GM21447 (cell line): ENCODE results near the gene WDR76.

Experiments
- ATAC-seq: cut with Tn5 transposase; IDR thresholded peaks from one replicate; pipeline ENCODE4 v1.9.1; 2021; ENCODE audit not compliant: unreplicated experiment

Gene WDR76

DNA sequence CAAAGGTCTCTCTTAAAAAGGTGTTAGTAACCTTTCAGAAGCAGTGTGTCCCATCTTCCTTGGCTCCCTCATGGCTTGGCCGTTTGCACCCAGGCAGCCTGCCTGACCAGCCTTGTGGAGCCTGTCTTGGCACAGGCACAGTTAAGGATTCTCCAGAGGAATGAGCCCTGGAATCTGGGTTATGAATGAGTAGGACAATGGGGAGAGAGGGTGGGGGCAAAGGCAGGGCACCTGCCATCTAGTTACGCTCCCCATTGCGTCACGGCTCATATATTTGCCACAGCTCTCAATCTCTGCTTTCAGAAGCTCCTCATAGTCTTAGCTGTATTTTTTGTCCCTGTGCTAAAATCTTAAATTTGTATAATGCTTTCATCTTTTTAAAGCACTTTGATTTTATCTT lies 50.6 kb downstream of the WDR76 start:
- ATAC-seq: no peak

DNA sequence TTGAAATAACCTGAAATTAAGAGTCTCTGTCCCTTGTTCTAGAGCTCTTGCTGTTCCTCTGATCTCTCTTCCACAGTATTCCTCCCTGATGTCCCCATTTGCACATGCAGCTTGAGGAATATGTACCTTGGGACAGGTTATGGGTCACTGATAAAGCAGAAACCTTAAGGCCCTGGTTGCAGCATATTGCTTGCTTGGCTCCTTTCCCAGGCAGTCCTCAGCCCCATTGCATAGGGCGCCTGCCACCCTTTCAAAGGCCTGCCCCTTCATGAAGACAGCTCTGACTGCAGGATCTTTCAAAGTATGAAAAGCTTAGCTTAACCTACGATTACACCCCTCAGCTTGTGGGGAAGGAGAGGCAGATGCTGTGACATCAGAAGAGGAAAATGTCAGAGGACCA lies 51.6 kb downstream of the WDR76 start:
- no peak for ATAC-seq

DNA sequence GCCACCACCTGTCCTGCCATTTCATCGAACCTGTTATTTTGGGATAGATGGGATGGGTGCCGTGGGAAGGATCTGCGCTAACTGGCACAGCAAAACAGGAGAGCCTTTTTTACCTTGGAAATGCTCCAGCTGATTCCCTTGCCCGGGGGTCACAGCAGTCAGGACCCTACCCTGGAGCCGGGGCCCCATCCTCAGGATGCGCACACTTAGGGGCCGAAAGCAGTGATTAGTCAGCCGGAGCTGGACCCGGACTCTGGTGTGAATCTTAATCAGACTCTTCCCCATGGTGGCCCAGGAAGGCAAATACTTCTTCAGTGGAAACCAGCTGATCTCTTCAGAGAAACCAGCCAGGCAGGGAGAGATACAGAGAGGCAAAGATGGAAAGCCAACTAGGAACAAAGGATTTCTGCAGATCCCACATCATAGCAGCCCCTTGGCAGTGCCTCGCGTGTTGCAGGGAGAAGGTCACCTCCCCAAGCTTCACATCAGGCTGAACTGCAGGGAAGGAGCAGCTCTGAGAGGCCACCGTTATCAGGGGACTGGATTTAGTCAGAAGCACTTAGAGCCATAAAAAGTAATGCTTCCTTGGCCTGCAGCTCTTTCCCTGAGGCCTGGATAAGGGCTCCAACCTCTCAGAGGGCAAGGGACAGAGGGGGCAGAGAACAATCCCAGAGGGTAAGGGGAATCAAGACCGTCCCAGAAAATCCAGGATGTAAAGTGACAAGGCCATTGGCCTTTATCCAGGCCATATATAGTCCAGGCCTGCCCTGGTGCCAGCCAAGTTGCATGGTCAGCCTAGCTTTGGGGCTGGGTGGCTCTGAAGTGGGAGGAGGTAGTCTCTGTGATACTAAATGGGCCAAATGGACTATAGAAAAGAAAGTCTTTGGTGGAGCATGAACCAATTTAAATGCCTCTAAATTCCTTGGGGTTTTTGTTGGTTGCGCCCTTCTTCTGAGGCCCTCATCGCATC lies 52.9 kb downstream of the WDR76 start:
- ATAC-seq: no peak

DNA sequence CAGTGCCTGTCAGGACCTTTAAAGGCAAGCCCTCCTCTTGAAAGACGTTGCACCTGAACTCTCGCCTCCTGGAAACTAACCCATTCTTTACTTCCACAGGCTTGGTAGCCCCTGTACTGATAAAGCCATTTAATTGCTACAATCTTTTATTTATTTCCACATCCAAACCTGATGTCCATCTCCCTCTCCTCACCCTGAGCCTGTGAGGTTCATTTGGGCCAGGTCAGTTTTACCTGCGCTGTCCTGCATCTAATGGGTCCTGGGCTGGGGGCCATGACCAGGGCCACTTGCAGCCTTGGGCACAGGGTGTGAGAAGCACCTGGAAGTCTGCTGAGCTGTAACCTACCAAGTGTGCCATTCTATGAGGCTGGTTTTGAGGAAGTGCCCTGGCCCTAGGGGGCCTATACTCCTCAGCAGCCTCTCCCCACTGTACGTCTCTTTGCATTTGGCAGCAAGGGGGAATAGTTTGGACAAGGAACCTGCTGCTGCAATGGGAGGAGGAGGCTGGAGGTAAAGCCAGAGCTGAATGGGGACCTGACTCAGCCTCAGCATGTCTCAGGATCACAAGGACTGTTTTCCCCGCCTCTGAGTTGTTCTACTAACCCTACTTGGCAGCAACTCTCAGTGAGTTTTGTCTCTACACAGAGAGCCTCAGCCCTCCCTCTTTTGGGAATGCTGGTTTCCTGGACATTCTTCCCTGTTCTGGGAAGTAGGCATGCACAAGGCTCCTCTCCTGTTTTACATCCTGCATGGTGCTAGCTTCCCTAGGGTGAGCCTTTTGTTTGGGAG lies 53.8 kb downstream of the WDR76 start:
- no peak for ATAC-seq

DNA sequence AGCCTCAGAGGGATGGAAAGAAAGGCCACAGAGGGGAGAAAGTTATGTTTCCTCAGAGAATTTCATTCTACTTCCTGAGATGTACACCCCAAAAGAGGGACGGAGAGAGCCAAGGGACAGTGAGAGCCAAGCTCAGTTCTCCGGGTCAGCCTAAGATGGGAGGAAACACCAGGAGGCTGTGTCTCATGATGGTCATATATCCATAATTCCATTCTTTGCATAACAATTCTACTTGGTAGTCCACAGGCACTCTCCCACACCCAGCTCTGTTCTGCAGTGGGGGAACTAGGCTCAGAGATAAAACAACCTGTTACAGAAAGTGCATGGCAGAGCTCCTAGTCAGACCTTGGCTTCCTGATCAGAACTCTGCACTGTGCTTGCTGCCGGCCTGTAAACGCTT lies 54.4 kb downstream of the WDR76 start:
- no peak for ATAC-seq

- ATAC-seq: no peak
Observed at GRCh38 chr15:43881944-43882343, 55.1 kb downstream of the WDR76 start.

GRCh38 chr15:43883571-43883970 lies 56.8 kb downstream of the WDR76 start:
- ATAC-seq: no peak

DNA sequence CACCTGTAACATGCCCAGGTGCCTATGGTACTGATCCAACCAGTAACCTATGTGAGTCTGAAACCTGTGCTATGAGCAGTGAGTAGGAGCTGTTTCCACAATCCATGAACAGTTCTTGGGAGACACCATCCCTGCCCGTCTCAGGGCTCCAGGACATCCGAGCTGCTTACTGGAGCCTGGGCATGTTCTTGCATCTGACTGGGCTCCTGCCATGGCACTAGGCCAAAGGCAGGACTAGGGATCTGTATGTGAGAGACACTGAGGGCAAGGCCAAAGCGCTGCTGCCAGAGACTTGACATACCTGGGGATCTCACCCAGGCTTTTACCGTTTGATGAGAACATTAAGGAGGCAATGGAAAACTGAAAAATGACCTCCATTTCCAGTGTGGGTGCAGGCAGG lies 59.8 kb downstream of the WDR76 start:
- no peak for ATAC-seq

- ATAC-seq: no peak
Observed at GRCh38 chr15:43887901-43888300, 61.1 kb downstream of the WDR76 start.

DNA sequence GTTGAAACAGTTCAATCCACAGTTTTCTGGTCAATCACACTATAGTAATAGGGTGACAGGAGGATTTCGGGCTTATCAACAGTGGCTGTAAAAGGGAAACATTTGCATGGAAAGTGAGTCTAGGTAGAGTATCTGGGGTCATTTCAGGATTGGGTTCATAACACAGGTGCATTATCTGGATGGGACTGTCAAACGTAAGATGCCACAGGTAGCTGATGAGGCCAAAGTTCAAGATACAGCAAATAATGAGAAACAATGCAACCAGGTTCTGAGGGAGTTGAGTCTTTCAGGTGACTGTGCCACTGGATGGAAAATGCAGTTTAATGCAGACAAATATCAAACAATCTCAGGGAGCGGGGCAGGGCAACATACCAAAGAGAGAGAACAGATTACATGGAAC lies 62.2 kb downstream of the WDR76 start:
- no peak for ATAC-seq

GRCh38 chr15:43893956-43894355 lies 67.2 kb downstream of the WDR76 start:
- no peak for ATAC-seq

- no peak for ATAC-seq
Observed at GRCh38 chr15:43895586-43895985, 68.8 kb downstream of the WDR76 start.

- ATAC-seq: no peak
Observed at GRCh38 chr15:43896543-43896942, 69.7 kb downstream of the WDR76 start.

- no peak for ATAC-seq
Observed at GRCh38 chr15:43898891-43899290, 72.1 kb downstream of the WDR76 start.

DNA sequence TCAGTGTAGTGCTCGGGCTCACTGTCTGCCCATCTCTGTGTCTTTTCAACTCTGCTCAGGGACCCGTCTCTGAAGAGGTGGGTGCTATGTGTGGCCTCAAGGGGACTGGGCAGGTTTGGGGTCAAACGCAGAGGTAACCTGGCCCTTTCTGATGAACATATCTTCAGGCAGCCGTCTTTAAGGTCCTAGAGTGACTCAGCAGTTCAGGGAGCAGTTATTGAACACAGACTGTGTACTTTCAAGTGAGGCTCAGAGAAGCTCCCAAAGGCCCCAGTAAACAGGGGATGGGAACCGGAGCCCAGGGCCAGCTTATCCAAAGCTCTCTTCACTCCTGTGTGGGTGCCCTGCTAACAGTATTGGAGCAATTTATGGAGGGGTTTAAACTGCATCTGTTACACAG lies 73.1 kb downstream of the WDR76 start:
- ATAC-seq: no peak

- no peak for ATAC-seq
Observed at GRCh38 chr15:43900996-43901395, 74.2 kb downstream of the WDR76 start.

DNA sequence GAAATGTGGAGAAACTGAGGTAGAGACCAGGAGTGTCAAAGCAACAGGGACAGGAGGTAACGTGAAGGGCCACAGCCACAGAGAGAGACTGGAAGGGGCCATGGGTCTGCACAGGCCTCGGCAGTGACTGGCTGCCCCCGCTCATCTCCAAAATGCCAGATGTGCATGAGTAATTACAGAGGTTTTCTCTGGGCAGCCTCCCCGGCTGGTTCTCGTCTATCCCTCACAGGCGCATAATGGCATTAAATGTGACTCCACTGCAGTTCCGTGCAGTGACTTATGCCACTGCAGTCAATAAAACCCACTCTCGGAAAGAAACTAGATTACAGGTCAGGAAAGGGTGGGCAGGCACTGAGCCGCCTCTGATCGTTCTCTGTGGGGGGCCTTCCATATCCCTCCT lies 74.7 kb downstream of the WDR76 start:
- no peak for ATAC-seq

DNA sequence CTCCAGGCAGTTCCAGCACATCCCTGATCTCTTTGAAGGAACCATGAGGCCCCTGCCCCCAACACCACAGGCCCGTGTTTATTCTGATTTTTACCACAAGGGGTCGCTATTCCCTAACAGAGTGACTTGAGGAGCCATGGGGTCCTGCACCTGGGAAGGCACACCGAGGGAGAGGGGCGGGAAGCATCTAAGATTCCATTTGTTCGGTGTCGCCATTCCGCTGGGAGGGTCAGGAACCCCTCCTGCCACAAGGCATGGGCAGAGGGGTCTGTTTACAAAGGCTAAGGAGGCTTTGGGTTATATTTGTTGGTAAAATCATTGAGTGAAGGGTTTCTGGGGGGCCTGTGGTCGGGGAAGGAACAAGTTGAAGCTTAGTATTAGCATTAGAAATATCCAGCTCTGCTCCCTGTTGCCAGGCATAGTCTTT lies 77.1 kb downstream of the WDR76 start:
- no peak for ATAC-seq

DNA sequence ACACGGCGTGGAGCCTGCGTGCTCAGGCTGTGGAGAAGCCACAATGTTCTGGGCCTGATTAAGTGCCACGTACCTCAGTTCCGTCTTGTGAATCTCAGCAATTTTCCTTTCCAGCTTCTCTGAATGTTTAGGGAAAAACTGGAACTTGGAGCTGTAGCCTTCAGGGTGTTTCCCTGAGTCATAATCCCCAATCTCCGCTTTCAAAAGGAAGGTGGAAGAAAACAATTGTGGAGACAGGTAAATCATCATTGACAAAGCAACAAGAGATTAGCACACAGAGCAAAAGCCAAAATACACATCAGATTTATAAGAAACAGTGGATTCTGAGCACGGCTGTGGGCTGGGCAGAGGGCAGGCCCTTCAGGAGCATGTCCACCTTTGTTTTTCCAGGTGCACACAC lies 79.0 kb downstream of the WDR76 start:
- ATAC-seq: no peak

DNA sequence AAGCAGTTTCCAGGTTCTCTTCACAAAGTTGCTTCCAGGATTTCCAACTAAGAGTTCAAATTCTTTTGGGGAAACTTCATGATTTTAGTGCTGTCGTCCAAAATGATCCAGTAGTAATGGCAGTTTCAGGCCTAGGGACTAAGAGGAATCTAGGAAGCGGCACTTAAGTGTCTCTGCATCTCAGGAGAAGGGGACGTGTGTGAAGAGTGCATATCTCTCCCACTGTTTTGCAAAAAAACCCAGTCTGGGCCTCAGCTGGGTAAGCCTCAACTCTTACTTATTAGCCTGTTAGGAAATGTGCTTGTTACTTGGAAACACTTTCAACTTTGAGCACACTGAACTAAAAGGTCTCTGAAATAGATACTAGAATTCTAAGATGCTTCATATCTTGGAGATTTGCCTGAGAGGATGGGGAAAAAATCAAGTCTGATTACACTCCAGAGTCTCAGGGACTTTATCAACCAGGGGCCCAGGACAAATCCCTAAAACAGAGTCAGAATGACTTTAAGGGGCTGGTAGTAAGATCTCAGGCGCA lies 81.8 kb downstream of the WDR76 start:
- ATAC-seq: no peak

GRCh38 chr15:43911235-43911781 lies 84.5 kb downstream of the WDR76 start:
- no peak for ATAC-seq

- no peak for ATAC-seq
Observed at GRCh38 chr15:43912208-43912607, 85.4 kb downstream of the WDR76 start.
